GM12892 (cell line): ENCODE data around the gene SMIM43.

Experiments
- DNase-seq: peaks from one replicate; pipeline ENCODE4 v3.0.0; 2011; ENCODE audit not compliant: insufficient read length
- FAIRE-seq: peaks from 2 replicates; lab custom pipeline; 2011; peaks lifted over from hg19 to GRCh38; lab: Jason Lieb, UNC
- POLR2A ChIP-seq: IDR thresholded peaks from 2 replicates; pipeline ENCODE4 v1.6.1; 2011; ENCODE audit warnings: low read depth, low read length, control low read depth
- POLR2AphosphoS5 ChIP-seq: IDR thresholded peaks from 2 replicates; pipeline ENCODE4 v1.6.1; 2011; ENCODE audit warnings: low read depth, low read length, control low read depth
- TAF1 ChIP-seq: IDR thresholded peaks from 2 replicates; pipeline ENCODE4 v1.6.1; 2011; ENCODE audit warnings: low read depth, mild to moderate bottlenecking, control low read depth, low read length, borderline replicate concordance

SMIM43 gene

DNA sequence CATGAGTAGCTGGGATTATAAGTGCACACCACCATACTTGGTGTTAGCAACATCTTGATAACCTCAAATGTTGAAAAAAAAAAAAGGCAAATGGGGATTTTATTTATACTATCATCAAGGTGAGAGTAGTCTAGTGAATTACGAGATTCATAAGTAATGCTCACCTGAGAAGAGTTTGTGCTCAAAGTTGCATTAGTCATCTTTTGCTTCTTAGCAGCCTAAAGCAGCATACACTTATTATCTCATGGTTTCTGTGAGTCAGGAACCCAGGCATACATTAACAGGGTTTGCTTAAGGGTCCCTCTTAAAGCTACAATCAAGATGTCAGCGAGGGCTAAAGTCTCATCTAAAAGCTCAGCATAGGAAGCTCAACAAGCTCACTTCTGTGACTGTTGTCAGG, 28.0 kb upstream of the SMIM43 start:
- TF ChIP-seq POLR2AphosphoS5 (no peak), TAF1 (no peak), POLR2A (no peak)
- DNase-seq (no peak), FAIRE-seq (no peak)

DNA sequence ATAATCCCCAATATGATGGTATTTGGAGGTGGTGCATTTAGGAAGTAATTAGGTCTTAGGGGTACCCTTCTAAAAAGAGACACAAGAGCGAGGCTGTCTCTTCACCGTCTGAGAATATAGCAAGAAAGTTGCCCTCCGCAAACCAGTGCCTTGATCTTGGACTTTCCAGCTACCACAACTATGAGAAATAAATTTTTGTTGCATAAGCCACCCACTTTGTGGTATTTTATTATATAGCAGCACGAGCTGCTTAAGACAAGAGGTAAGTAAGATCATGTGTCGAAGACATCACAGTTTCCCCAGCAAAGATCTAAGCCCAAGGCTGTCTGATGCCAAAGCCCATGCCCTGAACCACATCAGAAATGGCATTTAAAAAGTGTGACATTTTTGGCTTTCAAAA, 26.5 kb upstream of the SMIM43 start:
- FAIRE-seq (no peak), DNase-seq (no peak)
- TF ChIP-seq TAF1 (no peak), POLR2A (no peak), POLR2AphosphoS5 (no peak)

DNA sequence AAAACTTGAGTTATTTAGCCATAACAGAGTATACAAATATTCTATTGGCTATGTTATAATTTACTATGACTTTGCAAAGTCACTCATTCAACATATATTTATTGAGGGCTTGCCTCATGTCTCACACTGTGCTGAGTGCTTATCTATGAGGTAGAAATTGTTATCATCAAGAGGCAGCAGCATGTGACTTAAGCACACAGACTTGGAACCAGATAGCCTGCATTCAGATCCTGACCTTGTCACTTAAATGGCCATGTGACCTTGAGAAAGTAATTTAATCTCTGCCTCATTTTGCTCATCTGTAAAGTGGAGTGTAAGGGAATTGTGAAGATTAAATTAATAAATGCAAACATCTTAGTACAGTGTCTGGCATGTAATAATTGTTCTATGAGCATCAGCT, 26.0 kb upstream of the SMIM43 start:
- FAIRE-seq (no peak), DNase-seq (no peak)
- TF ChIP-seq POLR2AphosphoS5 (no peak), POLR2A (no peak), TAF1 (no peak)

DNA sequence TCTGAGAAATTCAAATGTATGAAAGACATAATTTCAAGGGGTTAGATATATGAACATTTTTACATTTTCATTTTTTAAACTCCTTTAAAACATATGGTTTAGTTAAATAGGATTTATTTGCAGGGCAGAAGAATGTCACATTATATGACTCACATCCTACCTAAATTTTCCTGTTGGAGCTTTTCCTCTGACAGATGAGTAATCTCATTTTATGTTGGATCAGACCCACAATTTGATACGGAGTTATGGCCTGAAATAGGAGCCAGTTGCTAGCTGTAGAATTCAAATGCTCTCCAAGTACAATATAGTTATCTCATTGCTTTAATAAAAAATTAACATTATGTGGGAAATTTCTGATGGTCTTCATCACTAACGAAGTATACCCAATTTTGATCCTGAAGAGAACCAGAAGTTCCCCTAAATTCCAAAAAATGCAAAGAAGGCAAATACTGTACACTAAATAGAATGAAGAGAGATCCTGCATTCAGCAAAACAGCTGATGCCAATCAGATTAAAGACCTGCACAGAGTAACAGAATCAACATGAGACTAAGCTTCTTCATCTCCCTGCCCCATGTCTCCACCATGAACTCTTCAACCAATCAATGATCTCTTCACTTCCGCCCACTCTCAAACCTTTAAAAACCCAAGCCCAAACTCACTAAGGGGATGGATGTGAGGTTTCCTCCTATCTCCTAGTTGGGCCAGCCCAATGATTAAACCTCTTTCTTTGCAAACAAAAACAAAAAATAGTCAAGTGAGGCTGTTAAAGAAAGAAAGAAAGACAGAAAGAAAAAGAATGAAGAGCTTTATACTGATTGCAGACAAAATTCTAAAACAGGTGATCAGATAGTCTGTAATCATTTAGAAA, 25.2 kb upstream of the SMIM43 start:
- TF ChIP-seq TAF1 (no peak), POLR2AphosphoS5 (no peak), POLR2A (no peak)
- DNase-seq: no peak
- FAIRE-seq: no peak

DNA sequence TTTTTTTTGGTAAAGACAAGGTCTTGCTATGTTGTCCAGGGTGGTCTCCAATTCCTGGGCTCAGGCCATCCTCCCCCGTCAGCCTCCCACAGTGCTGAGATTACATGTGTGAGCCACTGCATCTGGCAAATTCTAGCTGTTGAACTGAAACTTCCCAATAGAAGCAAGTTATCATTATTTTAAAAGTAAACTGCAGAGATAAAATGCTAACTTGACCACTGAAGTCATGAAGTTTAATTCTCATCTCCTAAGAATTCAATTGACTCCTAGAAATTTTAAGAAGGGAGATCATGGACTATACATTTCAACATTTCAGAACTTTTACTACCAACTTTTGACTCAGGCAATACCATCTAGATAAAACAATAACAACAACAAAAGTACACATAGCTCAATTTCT, 24.5 kb upstream of the SMIM43 start:
- no peak for FAIRE-seq

DNA sequence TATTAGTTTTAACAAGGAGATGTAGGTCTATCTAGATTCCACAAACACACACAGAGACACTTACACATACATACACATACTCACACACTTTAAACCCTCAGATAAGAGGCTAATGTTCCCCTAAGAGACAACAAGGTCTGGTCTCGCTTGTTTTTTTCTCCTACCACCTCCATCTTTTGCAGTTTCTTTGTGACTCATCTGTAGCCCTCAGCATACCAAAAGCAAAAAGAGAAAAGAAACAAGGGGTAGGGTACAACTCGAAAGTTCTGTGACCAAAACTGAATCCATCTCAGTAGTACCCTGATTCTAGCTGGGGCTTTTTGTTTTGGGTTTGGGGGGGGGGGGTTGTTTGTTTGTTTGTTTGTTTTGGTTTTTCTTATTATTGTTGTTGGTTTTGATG, 23.9 kb upstream of the SMIM43 start:
- TF ChIP-seq TAF1: no peak
- TF ChIP-seq POLR2A: no peak
- no peak for TF ChIP-seq POLR2AphosphoS5
- FAIRE-seq (peak; percentile 81), DNase-seq (no peak)

More for the DNA sequence above, 24.5 kb upstream of the SMIM43 start:
- TF ChIP-seq POLR2A (no peak), POLR2AphosphoS5 (no peak), TAF1 (no peak)
- DNase-seq: no peak

DNA sequence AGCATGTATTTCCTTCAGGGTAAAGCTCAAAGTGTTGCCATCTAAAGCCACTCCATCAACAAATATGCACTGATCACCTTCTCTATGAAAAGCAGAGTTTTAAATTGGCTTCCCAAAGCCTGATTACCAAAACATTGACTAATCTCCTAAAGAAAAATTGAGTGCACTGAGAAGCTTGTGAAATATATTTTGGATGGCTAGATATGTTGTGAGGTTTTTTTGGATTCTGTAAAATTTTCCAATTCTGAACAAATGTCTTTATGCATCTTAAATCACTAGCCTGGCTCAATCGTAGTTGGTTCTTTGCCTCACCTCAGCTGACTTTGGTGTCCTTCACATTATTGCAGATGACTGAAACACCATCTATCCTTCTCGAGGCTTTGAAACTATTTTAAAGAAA, 21.3 kb upstream of the SMIM43 start:
- FAIRE-seq (no peak), DNase-seq (no peak)
- TF ChIP-seq POLR2AphosphoS5 (no peak), POLR2A (no peak), TAF1 (no peak)

DNA sequence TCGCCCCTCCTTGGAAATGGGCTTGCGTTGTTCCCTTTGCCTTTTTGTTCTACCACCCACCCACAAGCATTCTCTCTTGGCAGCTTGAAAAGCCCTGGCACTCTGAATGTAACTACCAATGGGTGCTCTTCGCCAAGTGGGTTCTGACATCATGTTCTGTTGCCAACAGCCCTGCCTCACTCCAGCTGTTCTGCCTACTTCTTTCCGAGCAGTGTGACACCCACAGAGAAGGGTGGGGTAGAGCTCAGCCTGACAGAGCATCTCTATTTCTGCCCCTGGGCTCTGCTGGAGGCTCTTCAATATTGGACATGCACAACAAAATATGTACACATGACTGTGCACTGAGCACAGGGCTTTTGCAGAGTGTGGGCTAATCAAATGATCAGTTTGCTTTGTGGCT, 20.5 kb upstream of the SMIM43 start:
- FAIRE-seq (no peak), DNase-seq (no peak)
- TF ChIP-seq POLR2A (no peak), POLR2AphosphoS5 (no peak), TAF1 (no peak)

DNA sequence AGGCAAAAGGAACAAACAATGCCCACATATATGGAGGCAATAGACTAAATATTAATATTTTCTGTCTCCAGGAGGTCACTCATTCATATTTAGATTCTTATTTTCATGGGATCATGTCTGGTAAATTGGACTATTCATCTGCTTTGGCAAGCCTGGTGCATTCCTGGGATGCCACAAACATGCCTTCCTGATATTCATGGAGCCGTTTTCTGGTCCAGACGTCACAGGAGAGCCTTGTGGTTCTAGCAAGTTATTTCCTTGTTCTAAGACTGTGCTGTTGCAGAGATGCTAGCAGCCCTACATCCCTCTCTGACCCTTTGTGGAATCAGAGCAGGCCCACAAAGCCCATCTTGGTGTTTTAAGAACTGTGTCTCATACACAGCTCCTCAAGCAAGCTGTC, 20.0 kb upstream of the SMIM43 start:
- FAIRE-seq (no peak), DNase-seq (no peak)
- no peak for TF ChIP-seq POLR2AphosphoS5

DNA sequence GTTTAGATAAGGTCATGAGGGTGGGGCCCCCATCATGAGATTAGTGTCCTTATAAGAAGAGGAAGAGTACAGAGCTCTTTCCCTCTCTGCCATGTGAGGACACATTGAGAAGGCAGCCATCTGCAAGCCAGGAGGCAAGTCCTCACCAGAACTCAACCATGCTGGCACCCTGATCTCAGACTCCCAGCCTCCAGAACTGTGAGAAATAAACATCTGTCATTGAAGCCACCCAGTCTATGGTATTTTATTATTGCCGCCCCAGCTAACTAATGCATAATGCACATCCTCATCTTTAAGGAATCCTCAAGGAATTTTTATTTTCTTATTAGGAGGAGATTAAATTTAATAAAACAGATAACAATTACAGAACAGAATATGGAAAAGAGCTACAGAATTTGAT, 19.4 kb upstream of the SMIM43 start:
- DNase-seq (no peak), FAIRE-seq (no peak)
- TF ChIP-seq POLR2A: no peak
- no peak for TF ChIP-seq POLR2AphosphoS5
- no peak for TF ChIP-seq TAF1

DNA sequence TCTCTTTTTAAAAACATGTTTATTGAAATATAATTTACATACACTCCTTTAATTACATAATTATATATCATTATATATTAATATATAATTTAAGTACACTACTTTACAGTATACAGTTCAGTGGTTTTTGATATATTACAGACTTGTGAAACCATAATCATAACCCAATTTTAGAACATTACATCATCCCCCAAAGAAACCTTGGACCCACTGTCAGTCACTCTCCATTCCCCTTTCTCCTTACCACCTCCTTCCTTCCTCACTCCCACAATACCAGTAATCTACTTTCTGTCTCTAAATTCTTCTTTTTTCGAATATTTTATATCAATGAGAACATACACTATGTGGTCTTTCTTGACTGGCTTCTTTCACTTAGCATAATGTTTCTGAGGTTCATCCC, 18.2 kb upstream of the SMIM43 start:
- no peak for TF ChIP-seq POLR2AphosphoS5
- TF ChIP-seq TAF1: no peak
- TF ChIP-seq POLR2A: no peak
- DNase-seq (no peak), FAIRE-seq (no peak)

DNA sequence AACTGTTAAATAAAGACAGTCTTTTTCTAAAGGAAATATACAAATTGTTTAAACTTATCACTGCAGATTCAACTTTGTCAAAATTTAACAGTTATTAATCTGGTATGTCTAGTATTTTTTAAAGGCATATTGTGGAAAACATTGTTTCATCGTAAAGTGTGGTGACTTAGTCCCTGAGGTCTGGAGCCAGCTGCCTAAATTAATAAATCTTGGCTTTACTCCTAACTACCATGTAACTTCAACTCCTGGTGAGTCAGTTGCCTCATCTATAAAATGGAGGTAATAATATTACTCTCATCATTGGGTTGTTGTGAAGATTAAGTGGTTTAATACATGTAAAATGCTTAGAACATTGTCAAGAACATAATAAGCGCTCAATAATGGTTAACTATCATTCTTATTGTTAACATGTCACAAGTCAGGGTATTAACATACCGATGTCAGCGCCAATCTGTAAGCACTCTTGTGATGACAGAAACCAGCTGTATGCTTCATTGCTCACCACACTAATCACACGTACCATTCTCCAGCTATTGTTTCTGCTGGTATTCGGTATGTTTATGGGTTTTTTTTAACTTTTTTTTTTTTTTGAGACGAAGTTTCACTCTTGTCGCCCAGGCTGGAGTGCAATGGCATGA, 14.1 kb upstream of the SMIM43 start:
- FAIRE-seq (no peak), DNase-seq (no peak)
- TF ChIP-seq POLR2A (no peak), TAF1 (no peak), POLR2AphosphoS5 (no peak)
